GM18519 (cell line): ENCODE measurements around the gene DNAJB5.
"Not testable (repeated sequence)": the region's sequence is repeated elsewhere in the genome, so short reads cannot be mapped to it uniquely, and the experiment has no call there.

Source experiments
- ATAC-seq: cut with Tn5 transposase; IDR thresholded peaks from one replicate; pipeline ENCODE4 v1.9.1; 2021; ENCODE audit warnings: mild to moderate bottlenecking, moderate library complexity; ENCODE audit not compliant: unreplicated experiment, low FRiP score

The DNAJB5 gene

DNA sequence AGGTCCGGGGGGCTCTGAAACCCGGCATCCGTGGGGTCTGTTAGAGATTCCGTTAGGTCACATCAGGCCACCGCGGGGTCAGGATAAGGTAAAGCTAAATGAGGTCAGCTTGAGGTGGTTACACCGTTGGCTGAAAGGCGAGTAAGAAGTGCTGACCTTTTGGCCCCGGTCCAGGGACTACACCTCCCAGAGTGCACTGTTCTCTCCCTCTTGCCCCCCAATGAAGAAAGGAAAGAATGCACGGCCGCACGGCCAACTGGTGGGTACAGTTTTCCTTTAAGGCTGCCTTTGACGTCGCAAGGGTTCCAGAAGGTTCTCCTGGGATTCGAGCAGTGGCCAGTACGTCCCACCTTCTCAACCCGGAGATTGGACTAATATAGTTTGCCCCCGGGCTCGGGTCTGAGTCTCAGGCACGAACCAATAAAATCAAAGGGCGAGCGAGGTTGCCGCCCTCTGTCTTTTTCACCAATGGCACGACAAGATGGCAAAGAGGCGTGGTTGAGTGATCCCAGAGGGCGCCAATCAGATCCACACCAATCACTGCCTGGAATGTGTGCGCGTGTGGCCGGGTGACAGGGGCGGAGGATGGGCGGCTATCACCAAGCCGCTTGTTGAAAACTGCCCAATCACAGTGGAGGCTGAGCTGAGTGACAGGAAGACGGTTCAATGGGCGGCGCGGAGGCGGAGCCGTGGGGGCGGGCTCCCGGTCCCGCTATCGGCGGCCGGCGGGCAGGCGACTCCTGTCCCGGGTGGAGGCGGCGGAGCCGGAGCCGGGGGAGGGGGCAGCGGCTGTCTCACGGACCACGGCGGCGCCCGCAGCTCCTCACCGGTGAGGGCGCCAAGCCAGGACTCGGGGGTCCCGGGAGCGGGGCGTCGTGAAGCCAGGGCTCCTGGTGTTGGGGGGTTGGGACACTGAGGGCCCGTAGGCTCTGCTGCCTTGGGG lies at the start of gene DNAJB5:
DNAJB5 (plus strand) TSS at position 743 of the 943 bp plus-strand sequence. CDS start 886 bp downstream, outside the sequence.
- peak; percentile 82 for ATAC-seq

DNA sequence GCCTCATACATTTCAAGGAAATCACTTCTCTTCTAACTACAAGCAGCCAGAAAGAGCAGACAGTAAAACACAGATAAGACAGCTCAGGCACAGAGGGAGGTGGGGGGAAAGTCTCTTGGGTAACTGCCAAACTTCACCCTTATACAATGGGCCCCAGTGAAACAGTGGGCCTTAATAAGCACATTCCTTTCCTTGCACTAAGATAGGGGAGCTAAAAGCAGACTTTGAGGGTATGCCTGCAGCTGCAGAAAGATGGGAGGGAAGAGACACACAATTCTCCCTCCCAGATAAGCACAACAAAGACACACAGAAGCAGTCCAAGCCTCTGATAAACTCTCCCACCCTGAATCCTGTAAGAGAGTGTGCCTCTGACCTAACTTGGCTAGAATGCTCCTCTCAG lies 49.6 kb upstream of the DNAJB5 start:
- not testable (repeated sequence) for ATAC-seq

DNA sequence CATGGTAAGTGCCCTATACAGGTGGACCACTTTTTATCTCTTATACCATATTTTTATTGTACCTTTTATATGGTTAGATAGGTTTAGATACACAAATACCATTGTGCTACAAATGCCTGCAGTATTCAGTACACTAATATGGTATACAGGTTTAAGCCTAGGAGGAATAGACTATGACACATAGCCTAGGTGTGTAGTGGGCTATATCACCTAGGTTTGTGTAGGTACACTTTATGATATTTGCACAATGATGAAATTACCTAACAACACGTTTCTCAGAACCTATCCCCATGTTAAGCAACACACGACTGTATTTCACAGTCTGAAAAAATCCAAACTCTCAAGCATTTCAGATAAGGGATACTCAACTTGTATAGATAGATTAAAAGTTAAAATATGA lies 41.1 kb upstream of the DNAJB5 start:
- ATAC-seq, result no peak

DNA sequence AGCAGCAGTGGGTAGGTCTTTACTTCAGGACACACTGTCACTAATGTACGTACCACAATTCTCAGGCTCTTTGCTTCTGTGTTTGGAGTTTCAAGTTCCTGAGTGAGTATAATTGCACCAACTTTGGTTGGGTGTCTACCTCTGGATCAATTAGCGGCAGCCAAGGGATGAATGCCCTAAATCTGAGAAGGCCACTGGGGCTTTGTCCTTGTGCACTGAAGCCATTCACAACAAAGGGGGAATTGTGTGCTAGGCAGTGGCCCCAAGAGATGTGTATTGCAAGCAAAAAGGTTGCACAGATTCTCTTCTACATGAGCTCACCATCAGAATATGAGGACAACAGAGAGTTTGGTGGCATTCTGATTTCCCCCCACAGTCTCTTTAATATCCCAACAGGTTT lies 35.3 kb upstream of the DNAJB5 start:
- ATAC-seq, result no peak

DNA sequence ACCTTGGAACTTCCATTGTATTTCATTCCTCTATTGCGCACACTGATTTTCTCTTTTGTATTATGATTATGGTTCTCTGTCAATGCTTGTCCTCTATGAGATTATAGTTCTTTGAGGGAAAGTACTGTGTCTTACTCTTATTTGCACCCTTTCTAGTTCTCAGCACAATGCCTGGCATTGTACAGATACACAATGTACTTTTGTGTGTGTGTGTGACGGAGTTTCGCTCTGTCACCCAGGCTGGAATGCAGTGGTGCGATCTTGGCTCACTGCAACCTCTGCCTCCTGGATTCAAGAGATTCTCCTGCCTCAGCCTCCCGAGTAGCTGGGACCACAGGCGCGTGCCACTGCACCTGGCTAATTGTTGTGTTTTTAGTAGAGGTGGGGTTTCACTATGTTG lies 33.5 kb upstream of the DNAJB5 start:
- not testable (repeated sequence) for ATAC-seq

DNA sequence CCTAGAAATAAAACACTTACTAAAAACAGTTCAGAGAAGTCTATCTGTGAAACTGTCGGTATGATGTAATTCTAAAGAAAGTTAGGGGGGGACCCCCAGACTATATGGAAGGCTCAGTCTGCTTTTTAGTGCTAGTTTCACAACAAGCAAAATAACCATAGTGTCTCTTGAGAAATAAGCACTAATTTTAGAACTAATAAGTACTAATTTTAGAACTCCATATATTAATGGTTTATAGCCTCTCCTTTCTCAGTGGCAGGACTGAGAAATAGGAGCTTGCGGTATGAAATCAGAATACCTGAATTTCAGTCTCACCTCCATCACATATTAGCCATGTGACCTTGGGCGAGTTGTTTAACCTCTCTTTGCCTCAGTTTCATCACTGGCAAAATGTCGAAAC lies 32.9 kb upstream of the DNAJB5 start:
- no peak for ATAC-seq

- no peak for ATAC-seq
Measured at GRCh38 chr9:34957492-34958410, 31.8 kb upstream of the DNAJB5 start, which contains the start of gene PHF24. TSS of gene PHF24 (plus strand) at chr9:34958285. CDS start at chr9:34971299, 13,014 bp downstream.

DNA sequence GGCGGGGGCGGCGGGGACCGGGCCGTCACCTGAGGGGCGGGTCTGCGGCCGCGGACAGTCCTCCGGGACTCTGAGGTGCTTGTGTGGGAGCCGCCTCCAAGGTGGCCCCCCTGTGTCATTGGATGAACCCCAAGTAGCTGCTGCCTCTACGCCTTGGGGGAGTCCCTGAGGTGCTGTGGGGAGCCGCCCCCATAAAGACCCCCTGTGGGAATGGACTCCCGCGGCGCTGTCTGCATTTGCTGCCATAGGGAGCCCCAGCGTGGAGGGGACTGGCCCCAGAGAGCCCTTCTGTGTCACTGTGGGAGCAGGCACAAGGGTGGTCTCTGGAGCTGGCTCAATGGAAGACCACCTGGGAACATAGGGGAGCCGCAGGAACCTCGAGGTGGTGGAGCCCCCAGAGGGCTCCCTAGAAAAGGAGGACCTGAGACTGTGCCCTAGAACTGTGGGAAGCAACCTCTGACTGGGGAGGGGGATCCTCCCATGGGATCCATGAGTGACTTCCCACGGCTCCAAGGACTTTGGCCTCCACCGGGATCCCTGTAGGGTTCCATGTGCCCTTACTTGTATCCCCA lies 31.0 kb upstream of the DNAJB5 start:
- no peak for ATAC-seq

GRCh38 chr9:34959461-34959860 lies 30.1 kb upstream of the DNAJB5 start:
- ATAC-seq, result no peak

DNA sequence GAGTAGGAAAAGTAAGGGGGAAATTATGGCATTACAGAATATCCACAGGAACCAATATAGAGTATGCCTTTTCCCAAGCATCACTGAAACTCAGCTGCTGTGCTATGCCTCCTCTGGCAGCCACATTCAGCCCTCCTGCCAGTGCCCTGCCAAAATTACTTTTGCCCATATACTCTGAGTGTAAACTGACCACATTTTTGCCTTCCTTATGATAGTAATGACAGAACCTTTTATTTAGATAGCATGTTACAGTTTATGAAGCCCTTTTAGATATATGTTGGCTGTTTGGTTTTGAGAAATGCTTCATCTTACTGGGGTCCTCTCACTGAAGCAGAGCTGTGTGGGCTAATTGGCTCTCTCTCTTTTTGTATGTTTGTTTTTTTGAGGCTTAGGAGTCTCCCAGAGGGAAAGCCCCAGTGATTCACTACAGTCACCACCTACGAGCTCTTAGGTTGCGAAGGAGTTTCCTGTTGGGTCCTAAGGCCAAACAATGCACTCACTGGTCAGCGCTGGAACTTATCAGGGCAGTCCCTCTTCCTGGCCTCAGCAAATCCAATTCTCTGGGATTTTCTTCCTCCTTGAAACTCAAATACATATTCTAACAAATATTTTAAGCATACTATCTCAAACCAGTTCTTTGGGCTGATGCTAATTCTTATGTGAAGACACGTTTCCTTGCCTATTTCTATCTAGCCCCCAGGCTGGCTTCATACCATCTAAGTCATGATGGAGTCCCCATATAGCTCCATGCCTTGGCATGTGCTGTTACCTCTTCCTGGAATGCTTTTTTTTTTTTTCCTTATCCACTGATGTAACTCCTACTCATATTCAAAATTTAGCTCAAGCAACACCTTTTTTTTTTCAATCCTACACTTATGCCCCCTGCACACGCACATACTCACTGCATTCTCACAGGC lies 27.7 kb upstream of the DNAJB5 start:
- ATAC-seq, result no peak

DNA sequence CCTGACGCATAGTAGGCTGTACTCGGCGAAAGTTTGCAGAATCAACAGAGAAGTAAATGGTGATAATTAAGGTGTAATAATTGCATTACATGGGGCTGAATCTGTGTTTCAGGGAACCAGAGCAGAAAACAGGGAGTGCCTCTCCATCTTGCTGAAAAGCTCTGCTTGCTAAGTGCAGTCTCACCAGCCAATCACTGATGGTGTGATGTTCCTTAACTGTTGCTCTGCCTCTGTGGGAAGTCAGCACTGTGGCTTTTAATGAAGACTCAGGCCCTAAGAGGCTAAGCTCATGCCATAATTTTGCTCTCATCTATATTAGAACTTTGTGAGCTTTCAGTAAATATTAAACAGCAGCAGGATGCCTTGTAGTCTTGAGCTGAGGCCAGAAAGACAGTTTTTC lies 27.0 kb upstream of the DNAJB5 start:
- no peak for ATAC-seq

- no peak for ATAC-seq
Measured at GRCh38 chr9:34963552-34963951, 26.0 kb upstream of the DNAJB5 start.

DNA sequence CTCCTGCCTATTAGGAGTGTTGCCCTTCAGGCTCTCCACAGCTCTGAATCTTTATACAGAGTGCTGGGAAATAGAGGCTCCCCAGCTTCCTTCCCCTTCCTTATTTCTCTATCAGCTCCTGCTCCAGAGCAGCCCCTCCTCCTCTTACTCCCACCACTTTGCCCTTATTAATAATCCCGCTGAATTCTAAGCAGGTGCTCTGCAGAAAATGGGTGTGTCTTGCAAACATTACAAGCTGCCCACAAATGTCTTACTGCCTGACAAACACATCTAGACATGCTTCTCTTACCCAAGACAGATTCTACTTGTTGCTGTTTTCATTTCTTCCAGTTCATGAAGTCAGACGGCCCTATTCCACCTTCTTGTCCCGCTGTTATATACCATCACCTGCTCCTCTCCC lies 25.1 kb upstream of the DNAJB5 start:
- no peak for ATAC-seq

DNA sequence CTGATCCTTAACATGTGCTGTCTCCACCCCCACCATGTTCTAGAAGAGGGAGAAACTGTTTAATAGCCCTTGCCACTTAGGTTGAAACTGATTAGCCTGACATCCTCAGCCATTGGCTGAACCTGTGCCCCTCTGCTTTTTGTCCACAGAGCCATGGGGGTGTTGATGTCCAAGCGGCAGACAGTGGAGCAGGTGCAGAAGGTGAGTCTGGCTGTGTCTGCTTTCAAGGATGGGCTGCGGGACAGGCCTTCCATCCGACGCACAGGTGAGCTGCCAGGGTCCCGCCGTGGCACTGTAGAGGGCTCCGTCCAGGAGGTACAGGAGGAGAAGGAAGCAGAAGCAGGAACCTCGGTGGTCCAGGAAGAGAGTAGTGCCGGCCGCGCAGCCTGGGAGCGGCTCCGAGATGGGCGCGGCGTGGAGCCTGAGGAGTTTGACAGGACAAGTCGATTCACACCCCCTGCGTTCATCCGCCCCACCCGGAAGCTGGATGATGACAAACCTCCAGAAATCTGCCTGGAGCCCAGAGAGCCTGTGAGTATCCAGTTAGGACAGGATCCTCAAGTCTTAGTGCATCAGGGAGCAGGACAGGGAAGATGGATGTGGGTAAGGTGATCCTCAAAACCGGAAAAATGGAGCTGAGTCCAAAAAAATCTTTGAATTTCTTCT lies 18.3 kb upstream of the DNAJB5 start:
- no peak for ATAC-seq

DNA sequence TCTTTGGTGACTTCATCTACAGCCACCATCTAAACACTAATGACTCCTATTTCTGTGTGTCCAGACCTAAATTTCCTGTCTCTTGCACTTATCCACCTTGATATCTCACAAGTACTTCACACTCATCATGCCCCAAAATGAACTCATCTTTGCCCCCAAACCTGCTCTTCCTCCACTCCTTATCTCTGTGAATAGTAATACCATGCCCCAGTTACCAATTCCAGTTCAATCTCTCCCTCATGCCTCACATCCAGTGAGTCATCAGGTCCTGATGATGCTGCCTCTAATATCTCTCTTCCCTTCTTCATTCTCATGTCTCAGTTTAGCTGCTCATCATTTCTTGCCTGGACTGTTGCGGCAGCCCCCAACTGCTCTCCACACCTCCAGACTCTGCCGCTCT lies 14.9 kb upstream of the DNAJB5 start:
- no peak for ATAC-seq

DNA sequence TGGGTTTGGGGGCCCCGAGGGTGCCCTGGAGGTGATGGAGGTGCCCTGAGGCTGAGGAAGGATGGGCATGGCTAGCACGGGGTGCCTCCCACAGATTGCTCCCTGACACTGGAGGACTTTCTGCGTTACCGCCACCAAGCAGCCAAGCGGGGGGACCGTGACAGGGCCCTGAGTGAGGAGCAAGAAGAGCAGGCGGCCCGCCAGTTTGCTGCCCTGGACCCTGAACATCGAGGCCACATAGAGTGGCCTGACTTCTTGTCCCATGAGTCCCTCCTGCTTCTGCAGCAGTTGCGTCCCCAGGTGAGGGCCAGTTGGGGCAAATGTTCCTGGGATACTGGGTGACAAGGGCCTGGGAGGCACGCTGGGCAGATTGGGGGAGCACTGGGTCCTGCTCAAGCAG lies 13.1 kb upstream of the DNAJB5 start:
- ATAC-seq, result no peak

DNA sequence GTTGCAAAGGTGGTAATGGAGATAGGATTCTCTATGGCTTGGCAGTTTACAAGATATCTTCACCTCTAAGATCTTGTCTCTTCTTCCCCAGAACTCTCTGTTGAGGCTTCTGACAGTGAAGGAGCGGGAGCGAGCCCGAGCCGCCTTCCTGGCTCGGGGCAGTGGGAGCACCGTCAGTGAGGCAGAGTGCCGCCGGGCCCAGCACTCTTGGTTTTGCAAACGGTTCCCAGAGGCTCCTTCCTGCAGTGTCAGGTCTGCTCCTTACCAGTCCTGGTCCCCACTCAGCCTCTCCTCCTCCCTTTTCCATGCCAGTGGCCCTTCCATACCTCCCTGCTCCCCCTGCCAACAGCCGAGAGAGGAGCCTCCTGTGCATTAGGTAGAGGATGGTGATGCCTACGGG lies 12.6 kb upstream of the DNAJB5 start:
- no peak for ATAC-seq

- ATAC-seq, result no peak
Measured at GRCh38 chr9:34980181-34980761, 9.3 kb upstream of the DNAJB5 start.

- ATAC-seq, result no peak
Measured at GRCh38 chr9:34982361-34982760, 7.2 kb upstream of the DNAJB5 start.
